SK-N-SH (cell line): Measurements from ENCODE around the gene DGKI. TPM values are rescaled to one million over a fixed set of nuclear protein-coding genes. Genes with fewer than 3 reads are reported as not detected.

Source experiments
- CTCF ChIA-PET: fragments of 300-600, 350-600 bp; formaldehyde crosslinking; extraction: SDS; loops from one replicate; lab custom pipeline; 2021; lab: Yijun Ruan, JAX
- POLR2A ChIA-PET: fragments of 350-600 bp; sonication (Branson Sonifier 250); formaldehyde crosslinking; extraction: SDS; loops from one replicate; lab custom pipeline; 2020; ENCODE audit warnings: antibody characterized with exemption, inconsistent platforms; lab: Yijun Ruan, JAX
- DNase-seq: peaks from one replicate; pipeline ENCODE4 v3.0.0; 2012
- H2AFZ ChIP-seq: fragments of 200-600 bp; sonication (generic); 2 replicates; pipeline ENCODE4 v1.8.1; 2016; ENCODE audit warnings: antibody characterized with exemption, mild to moderate bottlenecking, low read depth
- H3F3A ChIP-seq: fragments of 200-600 bp; sonication (generic); replicated peaks from 2 replicates; pipeline ENCODE3; 2016; ENCODE audit warnings: antibody characterized with exemption, mild to moderate bottlenecking; ENCODE audit not compliant: insufficient read depth
- H3K27ac ChIP-seq, 2 experiments: fragments of 200-500 bp in 1 of 2; fragments of 200-600 bp in 1 of 2; sonication (Bioruptor generic) in 1 of 2; sonication (generic), shearing (Covaris generic) in 1 of 2; 2 replicates each; pipeline versions ENCODE4 v1.5.1 to v1.6.1; 2014 to 2016; ENCODE audit warnings: low read depth in 2 of 2, inconsistent platforms in 1 of 2, low read length in 1 of 2, mild to moderate bottlenecking in 1 of 2, mixed read lengths in 1 of 2
- H3K27me3 ChIP-seq: fragments of 200-600 bp; sonication (generic), shearing (Covaris generic); 2 replicates; pipeline ENCODE4 v1.6.1; 2016; ENCODE audit warnings: mixed run types; ENCODE audit not compliant: insufficient read depth
- H3K36me3 ChIP-seq, 2 experiments: fragments of 200-500 bp in 1 of 2; fragments of 200-600 bp in 1 of 2; sonication (Bioruptor generic) in 1 of 2; sonication (generic) in 1 of 2; replicated peaks in 1 of 2; 2 replicates each; pipeline versions ENCODE3 to v1.5.1; 2014 to 2016; ENCODE audit warnings: low read length in 1 of 2, mild to moderate bottlenecking in 1 of 2; ENCODE audit not compliant: insufficient read depth in 2 of 2, control insufficient read depth in 1 of 2
- H3K4me1 ChIP-seq, 2 experiments: fragments of 200-500 bp in 1 of 2; fragments of 200-600 bp in 1 of 2; sonication (Bioruptor generic) in 1 of 2; sonication (generic), shearing (Covaris generic) in 1 of 2; 2 replicates each; pipeline versions ENCODE4 v1.5.1 to v1.6.1; 2014 to 2016; ENCODE audit warnings: low read depth in 1 of 2, low read length in 1 of 2, mixed run types in 1 of 2; ENCODE audit not compliant: insufficient read depth in 2 of 2, control insufficient read depth in 1 of 2
- H3K4me2 ChIP-seq: fragments of 200-600 bp; sonication (generic), shearing (Covaris generic); 2 replicates; pipeline ENCODE4 v1.6.1; 2017; ENCODE audit warnings: mixed run types
- H3K4me3 ChIP-seq, 2 experiments: fragments of 200-500 bp in 1 of 2; fragments of 200-600 bp in 1 of 2; sonication (Bioruptor generic) in 1 of 2; sonication (generic), shearing (Covaris generic) in 1 of 2; 2 replicates each; pipeline versions ENCODE4 v1.5.1 to v1.8.1; 2014 to 2016; ENCODE audit warnings: low read depth in 2 of 2, inconsistent platforms in 1 of 2, low read length in 1 of 2, mild to moderate bottlenecking in 1 of 2, mixed read lengths in 1 of 2, moderate library complexity in 1 of 2
- H3K79me2 ChIP-seq: fragments of 200-600 bp; sonication (generic); 2 replicates; pipeline ENCODE4 v1.8.1; 2017; ENCODE audit warnings: mild to moderate bottlenecking; ENCODE audit not compliant: insufficient read depth
- H3K9ac ChIP-seq: fragments of 200-600 bp; sonication (generic); 2 replicates; pipeline ENCODE4 v1.6.1; 2017; ENCODE audit warnings: mixed run types
- H3K9me2 ChIP-seq: fragments of 200-600 bp; sonication (generic); 2 replicates; pipeline ENCODE4 v1.6.1; 2017; ENCODE audit warnings: mixed run types
- H3K9me3 ChIP-seq: fragments of 200-600 bp; sonication (generic); 2 replicates; pipeline ENCODE4 v1.6.1; 2017; ENCODE audit warnings: mixed run types, mild to moderate bottlenecking, moderate library complexity
- H4K20me1 ChIP-seq: fragments of 200-600 bp; sonication (generic); 2 replicates; pipeline ENCODE4 v1.6.1; 2017; ENCODE audit warnings: mild to moderate bottlenecking, mixed run types; ENCODE audit not compliant: insufficient read depth
- ELF1 ChIP-seq: IDR thresholded peaks from 2 replicates; pipeline ENCODE4 v1.4.0; 2012
- EP300 ChIP-seq, 2 experiments: IDR thresholded peaks; 2 replicates each; pipeline versions ENCODE4 v1.4.0 to v1.6.1; 2012; ENCODE audit warnings: borderline replicate concordance in 1 of 2, low read depth in 1 of 2, low read length in 1 of 2
- FOXJ3 ChIP-seq: sonication (generic); formaldehyde crosslinking; IDR thresholded peaks from 2 replicates; pipeline ENCODE4 v1.5.1; 2020; ENCODE audit warnings: mild to moderate bottlenecking, missing genetic modification reagents
- FOXM1 ChIP-seq: IDR thresholded peaks from 2 replicates; pipeline ENCODE4 v1.4.0; 2012; ENCODE audit warnings: low read depth, mild to moderate bottlenecking
- GATA2 ChIP-seq: sonication (generic); formaldehyde crosslinking; IDR thresholded peaks from 2 replicates; pipeline ENCODE4 v1.5.0; 2020; ENCODE audit warnings: mild to moderate bottlenecking, missing genetic modification reagents
- PBX3 ChIP-seq: IDR thresholded peaks from 2 replicates; pipeline ENCODE4; 2012
- RCOR1 ChIP-seq: fragments of 150-350 bp; IDR thresholded peaks from 2 replicates; pipeline ENCODE4 v1.6.1; 2017; ENCODE audit warnings: antibody characterized with exemption, low read length
- RFX5 ChIP-seq: IDR thresholded peaks from 2 replicates; pipeline ENCODE4 v1.6.1; 2012; ENCODE audit warnings: mild to moderate bottlenecking, improper control_type of control experiment, low read length
- SIN3A ChIP-seq: IDR thresholded peaks from 2 replicates; pipeline ENCODE4 v1.6.1; 2012; ENCODE audit warnings: low read depth, mild to moderate bottlenecking, low read length, moderate library complexity, borderline replicate concordance
- TCF12 ChIP-seq: IDR thresholded peaks from 2 replicates; pipeline ENCODE4 v1.4.0; 2012
- WGBS: methylation state at CpG from one replicate; pipeline ENCODE4 v1.1.6; 2017; ENCODE audit warnings: low lambda C conversion rate; 5-methylcytosine and 5-hydroxymethylcytosine counted together
- polyA plus RNA-seq, 3 experiments: library from polyadenylated mRNA; depleted of rRNA; stranded (reverse); fragments of >200 nt; gene quantifications; 2 replicates each; pipeline ENCODE4 v1.2.3, GENCODE V29; 2012

DGKI gene
- polyA plus RNA-seq, 1 of the 3 experiments (the other 2 are of a cell fraction), result 1.3 TPM

DNA sequence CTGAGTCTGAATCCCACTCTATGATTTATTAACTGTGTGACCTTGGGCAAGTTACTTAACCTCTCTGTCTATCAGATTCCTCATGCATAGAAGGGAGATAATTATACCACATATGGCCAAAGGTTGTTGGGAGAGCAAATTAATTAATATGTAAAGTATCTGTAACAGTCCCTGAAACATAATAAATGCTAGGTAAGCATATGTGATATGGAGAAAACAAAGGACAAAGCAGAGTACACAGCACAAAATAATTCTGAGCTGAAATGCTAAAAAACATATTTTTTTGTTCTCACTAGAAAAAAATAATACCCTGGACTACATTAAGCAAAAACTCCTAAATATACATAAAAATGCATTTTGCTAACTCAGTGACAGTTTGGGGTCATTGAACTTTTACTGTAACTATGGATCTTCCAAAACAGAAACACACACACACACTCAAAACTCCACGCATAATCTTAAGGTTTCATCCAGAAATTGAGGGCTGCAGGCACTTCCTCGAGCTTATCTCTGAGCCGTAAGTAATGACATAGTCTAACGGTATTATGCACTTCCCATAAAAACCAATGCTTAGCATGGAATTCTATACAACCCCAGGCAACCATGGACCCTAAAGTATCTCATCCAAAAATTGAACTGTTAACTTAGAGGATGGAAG is 301.6 kb downstream of the DGKI start:
- H3K9me3 ChIP-seq, result no peaks in the 10 kb centered on the region

GRCh38 chr7:137544453-137545058 is 302.2 kb downstream of the DGKI start:
- Histone ChIP-seq H3K9ac (no peak overlapping the region), H3K4me3 (no peak overlapping the region), H3K4me2 (no peak overlapping the region), H2AFZ (no peak overlapping the region), H3K36me3 (peaks cover 0 to 20% of the 10 kb centered on the region in 2 experiments), H3K4me1 (peaks cover under 1 to 6% of the 10 kb centered on the region in 2 experiments; a peak in 2 of 4 replicates), H3F3A (peaks cover 7% of the 10 kb centered on the region), H3K9me3 (no peaks in the 10 kb centered on the region), H3K27me3 (no peaks in the 10 kb centered on the region), H3K9me2 (no peaks in the 10 kb centered on the region), H3K27ac (no peak overlapping the region), H4K20me1 (no peaks in the 10 kb centered on the region), H3K79me2 (no peaks in the 10 kb centered on the region)
- TF ChIP-seq EP300 (IDR thresholded peaks at IDR 0.05; ENCODE audit: borderline replicate concordance in 1 of 2, low read depth in 1 of 2, low read length in 1 of 2), result peak in 1 of 2 experiments; percentile 10; a peak in 1 of 4 replicates
- peak; percentile 32; the same call in 1 of the 2 replicates for TF ChIP-seq PBX3
- peak; percentile 63 for TF ChIP-seq GATA2 (CRISPR knock-in tag)
- TF ChIP-seq ELF1, result no peak
- TF ChIP-seq TCF12, result no peak
- TF ChIP-seq FOXM1, result no peak
- CTCF ChIA-PET, result no interaction called here
- POLR2A ChIA-PET, result no interaction called here
- 91% methylated on average over 1 of the region's 1 CpG for WGBS
- peak; percentile 34 for DNase-seq

More for the DNA sequence above, 301.6 kb downstream of the DGKI start:
- no peaks in the 10 kb centered on the region for H4K20me1 ChIP-seq
- no peak overlapping the region for H3K27ac ChIP-seq
- DNase-seq, result peak; percentile 34
- no peak overlapping the region for H3K4me3 ChIP-seq
- TF ChIP-seq SIN3A (no peak), RFX5 (no peak), RCOR1 (no peak), FOXJ3 (CRISPR knock-in tag) (no peak), GATA2 (CRISPR knock-in tag) (0 out of 2 replicates have a peak, but pooled peaks have one; percentile 6)
- peaks cover under 1% of the 10 kb centered on the region for H3F3A ChIP-seq
- peaks cover 0 to 21% of the 10 kb centered on the region in 2 experiments for H3K36me3 ChIP-seq
- no peaks in the 10 kb centered on the region for H3K27me3 ChIP-seq
- no peaks in the 10 kb centered on the region for H3K9me2 ChIP-seq
- peaks cover 0 to 6% of the 10 kb centered on the region in 2 experiments; a peak in 2 of 4 replicates for H3K4me1 ChIP-seq
- no peaks in the 10 kb centered on the region for H3K79me2 ChIP-seq
- 75% methylated on average over 4 of the region's 4 CpGs for WGBS
- no peak overlapping the region for H2AFZ ChIP-seq
- H3K4me2 ChIP-seq, result no peak overlapping the region
- ChIA-PET CTCF (interaction anchor here (0.6 to 0.8 kb wide), 2 partner anchors 26 to 374 kb away, joined by 3 read pairs; no protein-coding TSS in a partner anchor), POLR2A (no interaction called here)
- H3K9ac ChIP-seq, result no peak overlapping the region
